ENCODE data around the gene UGT1A8.
"Not testable (repeated sequence)": the region's sequence is repeated elsewhere in the genome, so short reads cannot be mapped to it uniquely, and the experiment has no call there.

UGT1A8 gene

DNA sequence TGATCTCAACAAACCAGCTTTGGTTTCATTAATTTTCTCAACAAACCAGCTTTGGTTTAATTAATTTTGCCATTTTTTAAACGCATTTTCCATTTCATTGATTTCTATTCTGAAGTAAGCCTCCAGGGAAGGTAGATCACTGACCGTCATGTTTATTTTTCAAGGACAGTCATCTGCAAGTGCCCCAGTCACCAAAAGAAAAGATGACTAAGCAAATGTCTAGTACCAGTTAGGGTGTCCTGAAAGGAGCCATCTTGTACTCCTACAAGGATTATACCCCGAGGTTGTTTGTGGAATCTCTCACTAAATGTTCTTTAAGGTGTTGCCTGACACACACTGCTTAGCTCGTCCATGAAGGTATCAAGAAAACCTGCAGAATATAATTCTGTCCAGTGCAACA, 6.1 kb upstream of the UGT1A8 start:
- TF ChIP-seq, protein P1, sequence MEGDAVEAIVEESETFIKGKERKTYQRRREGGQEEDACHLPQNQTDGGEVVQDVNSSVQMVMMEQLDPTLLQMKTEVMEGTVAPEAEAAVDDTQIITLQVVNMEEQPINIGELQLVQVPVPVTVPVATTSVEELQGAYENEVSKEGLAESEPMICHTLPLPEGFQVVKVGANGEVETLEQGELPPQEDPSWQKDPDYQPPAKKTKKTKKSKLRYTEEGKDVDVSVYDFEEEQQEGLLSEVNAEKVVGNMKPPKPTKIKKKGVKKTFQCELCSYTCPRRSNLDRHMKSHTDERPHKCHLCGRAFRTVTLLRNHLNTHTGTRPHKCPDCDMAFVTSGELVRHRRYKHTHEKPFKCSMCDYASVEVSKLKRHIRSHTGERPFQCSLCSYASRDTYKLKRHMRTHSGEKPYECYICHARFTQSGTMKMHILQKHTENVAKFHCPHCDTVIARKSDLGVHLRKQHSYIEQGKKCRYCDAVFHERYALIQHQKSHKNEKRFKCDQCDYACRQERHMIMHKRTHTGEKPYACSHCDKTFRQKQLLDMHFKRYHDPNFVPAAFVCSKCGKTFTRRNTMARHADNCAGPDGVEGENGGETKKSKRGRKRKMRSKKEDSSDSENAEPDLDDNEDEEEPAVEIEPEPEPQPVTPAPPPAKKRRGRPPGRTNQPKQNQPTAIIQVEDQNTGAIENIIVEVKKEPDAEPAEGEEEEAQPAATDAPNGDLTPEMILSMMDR (IDR thresholded peaks at IDR 0.05; ENCODE audit: extremely low read depth, missing control alignments), result no peak
- DNase-seq (ENCODE audit: low spot score), result no peak

DNA sequence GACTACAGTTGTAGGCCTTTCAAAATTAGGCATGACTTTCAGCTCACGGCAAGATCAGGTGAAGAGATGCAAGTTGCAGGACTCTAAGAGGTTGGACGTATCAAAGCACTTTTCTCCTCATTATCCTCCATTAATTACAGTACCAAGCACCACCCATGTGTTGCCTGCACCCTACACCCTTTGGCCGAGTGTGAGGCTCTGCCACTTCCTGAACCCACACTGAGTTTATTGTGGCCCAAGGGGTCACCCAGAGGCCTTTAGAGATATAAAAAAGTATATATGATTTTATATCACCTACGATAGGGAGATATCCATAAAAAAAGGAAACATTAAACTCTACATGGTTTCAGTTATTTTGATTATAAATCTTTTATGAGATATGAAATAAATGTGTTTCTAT, 2.8 kb downstream of the UGT1A8 start:
- DNase-seq (ENCODE audit: low spot score), result no peak
- TF ChIP-seq, protein P1 (IDR thresholded peaks at IDR 0.05; ENCODE audit: extremely low read depth, missing control alignments), result no peak

DNA sequence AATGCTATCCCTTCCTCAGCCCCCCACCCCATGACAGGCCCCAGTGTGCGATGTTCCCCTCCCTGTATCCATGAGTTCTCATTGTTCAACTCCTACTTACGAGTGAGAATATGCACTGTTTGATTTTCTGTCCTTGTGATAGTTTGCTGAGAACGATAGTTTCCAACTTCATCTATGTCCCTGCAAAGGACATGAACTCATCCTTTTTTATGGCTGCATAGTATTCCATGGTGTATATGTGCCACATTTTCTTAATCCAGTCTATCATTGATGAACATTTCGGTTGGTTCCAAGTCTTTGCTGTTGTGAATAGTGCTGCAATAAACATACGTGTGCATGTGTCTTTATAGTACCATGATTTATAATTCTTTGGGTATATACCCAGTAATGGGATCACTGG, 4.4 kb downstream of the UGT1A8 start:
- DNase-seq (ENCODE audit: low spot score), result not testable (repeated sequence)

DNA sequence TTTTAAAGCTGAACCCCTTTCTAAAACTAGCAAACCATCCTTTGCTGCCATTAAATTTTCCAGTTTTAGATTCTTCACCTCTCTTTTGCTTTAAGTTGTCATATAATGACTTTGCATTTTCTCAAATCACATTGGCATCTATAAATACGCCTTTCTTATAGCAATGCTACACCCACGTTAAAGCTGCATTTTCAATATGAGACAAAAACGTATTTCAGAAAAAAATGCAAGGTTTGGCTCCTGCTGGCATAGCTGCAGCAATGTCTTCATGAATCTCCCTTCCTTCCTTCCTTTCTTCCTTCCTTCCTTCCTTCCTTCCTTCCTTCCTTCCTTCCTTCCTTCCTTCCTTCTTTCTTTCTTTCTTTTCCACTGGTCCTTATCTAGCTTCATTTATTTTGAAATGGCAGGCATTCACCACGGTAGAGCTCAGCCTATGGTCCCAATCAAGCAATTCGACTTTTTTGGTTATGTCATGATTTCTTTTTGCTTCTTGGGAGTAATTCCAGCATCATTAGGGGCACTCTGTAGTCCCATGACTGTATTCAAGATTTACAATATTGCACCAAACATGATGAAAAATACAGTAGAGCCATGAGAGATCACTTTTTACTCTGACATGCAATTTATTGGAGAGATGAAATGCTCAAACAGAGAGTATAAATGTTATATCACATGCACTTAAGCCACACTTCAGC, 10.0 kb downstream of the UGT1A8 start:
- TF ChIP-seq, protein P1 (IDR thresholded peaks at IDR 0.05; ENCODE audit: extremely low read depth, missing control alignments), result no peak
- DNase-seq (ENCODE audit: low spot score), result no peak

DNA sequence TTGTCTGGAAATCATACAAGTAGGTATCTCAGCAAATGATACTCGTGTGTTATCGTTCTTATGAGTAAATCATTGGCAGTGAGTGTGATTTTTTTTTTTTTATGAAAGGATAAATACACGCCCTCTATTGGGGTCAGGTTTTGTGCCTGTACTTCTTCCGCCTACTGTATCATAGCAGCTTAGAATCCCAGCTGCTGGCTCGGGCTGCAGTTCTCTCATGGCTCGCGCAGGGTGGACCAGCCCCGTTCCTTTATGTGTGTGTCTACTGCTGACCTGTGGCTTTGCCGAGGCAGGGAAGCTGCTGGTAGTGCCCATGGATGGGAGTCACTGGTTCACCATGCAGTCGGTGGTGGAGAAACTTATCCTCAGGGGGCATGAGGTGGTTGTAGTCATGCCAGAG, 18.9 kb downstream of the UGT1A8 start, which contains the start of gene UGT1A10:
Gene UGT1A10, plus strand, starts transcription at position 143 of the 400 bp plus-strand sequence. Its CDS starts 75 bp downstream, at position 218.
- DNase-seq (ENCODE audit: low spot score), result not testable (repeated sequence)

DNA sequence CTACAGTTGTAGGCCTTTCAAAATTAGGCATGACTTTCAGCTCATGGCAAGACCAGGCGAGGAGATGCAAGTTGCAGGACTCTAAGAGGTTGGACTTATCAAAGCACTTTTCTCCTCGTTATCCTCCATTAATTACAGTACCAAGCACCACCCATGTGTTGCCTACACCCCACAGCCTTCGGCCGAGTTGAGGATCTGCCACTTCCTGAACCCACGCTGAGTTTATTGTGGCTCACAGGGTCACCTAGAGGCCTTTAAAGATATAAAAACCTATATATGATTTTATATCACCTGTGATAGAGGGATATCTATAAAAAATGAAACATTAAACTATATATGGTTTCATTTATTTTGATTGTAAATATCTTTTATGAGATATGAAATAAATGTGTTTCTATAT, 21.4 kb downstream of the UGT1A8 start:
- no peak for DNase-seq (ENCODE audit: low spot score)

DNA sequence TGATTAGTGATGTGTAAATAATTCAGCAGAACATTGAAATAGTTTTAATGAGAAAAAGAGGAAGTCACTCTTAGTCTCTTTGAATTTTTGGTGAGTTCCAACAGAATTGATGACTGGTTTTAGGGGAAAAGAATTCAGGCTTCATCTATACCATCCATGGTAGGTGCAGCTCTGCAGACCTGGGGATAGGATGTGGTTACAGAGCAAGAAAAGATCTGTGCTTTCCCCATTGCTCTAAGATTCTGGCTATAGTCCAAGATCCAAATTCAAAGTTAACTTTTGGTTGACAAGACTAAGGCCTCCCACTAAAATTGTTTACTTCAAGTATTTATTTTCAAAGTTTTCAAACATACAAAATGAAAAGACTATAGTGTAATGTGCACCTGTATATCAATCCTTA, 22.4 kb downstream of the UGT1A8 start:
- TF ChIP-seq, protein P1 (IDR thresholded peaks at IDR 0.05; ENCODE audit: extremely low read depth, missing control alignments), result no peak

More for the DNA sequence above, 21.4 kb downstream of the UGT1A8 start:
- TF ChIP-seq, protein P1 (IDR thresholded peaks at IDR 0.05; ENCODE audit: extremely low read depth, missing control alignments), result no peak

DNA sequence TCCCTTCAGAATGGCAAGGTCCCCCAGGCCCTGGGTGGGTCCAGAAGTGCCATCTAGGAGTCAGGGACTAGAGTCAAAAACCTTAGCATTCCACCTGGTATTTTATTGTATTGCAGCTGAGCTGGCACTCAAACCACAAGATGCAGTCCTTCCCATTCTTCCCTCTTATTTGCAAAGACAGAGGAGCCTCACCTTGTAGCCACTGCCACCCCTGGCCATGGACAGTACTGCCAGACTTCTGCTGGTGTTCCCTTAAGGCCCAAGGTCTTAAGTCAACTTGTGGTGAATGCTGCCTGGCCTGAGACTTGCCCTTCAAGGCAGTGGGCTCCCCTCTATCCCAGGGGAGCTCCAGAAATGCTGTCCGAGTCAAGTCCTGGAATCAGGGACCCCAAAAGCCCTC, 25.7 kb downstream of the UGT1A8 start:
- no peak for DNase-seq (ENCODE audit: low spot score)
- TF ChIP-seq, protein P1 (IDR thresholded peaks at IDR 0.05; ENCODE audit: extremely low read depth, missing control alignments), result no peak

More for the DNA sequence above, 22.4 kb downstream of the UGT1A8 start:
- DNase-seq (ENCODE audit: low spot score), result no peak

DNA sequence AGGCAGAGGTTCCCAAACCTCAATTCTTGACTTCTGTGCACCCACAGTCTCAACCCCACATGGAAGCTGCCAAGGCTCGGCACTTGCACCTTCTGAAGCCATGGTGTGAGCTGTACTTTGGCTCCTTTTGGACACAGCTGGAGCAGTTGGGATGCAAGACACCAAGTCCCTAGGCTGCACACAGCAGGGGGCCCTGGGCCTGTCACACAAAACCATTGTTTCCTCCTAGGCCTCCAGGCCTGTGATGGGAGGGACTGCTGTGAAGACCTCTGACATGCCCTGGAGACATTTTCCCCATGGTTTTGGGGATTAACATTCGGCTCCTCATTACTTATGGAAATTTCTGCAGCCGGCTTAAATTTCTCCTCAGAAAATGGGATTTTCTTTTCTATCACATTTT, 28.6 kb downstream of the UGT1A8 start:
- not testable (repeated sequence) for DNase-seq (ENCODE audit: low spot score)
